ENCODE data around the gene CTIF. TPM values are rescaled to one million over a fixed set of nuclear protein-coding genes. Genes with fewer than 3 reads are reported as not detected.

Gene CTIF
- total RNA-seq, 1 experiment from 2014 or later, result 26.5 TPM

DNA sequence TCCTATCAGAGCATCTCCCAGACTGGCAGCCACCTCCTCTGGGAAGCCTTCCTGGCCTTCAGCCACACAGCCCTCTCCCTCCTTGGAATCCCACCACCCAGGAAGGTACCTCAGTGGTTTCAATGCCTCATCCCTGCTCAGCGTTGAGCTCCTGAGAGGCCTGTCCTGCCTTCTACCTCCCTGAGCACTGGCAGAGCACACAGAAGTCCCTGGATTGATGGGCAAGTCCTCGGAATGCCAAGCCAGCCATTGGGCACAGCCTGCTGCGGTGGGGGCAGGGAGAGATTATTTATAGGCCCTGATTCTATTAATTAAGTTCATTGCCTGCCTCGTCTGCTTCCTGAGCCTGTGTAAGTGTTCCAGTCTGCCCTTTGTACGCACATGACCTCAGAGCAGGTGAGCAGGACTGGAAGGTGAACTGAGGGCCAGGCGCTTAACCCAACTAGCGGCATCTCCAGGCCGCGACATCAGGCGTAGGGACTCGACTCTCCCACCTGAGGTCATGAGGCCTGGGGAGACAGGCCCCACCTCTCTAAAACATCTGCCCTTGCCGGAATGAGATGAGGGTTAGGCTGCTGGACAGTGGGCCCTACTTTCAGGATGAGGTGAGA lies 348.6 kb downstream of the CTIF start:
- Histone ChIP-seq H3K4me1 (ENCODE audit: control insufficient read depth, insufficient read depth, low read length) (no peaks in the 10 kb centered on the region), H3K36me3 (ENCODE audit: control insufficient read depth, insufficient read depth, low read length) (no peaks in the 10 kb centered on the region), H3K9me3 (ENCODE audit: control insufficient read depth, insufficient read depth, low read depth, low read length) (no peaks in the 10 kb centered on the region), H3K27me3 (ENCODE audit: control insufficient read depth, insufficient read depth, low read length) (no peaks in the 10 kb centered on the region), H3K27ac (ENCODE audit: low read length) (no peak overlapping the region), H3K4me3 (ENCODE audit: low read depth in 2 of 2, low read length in 2 of 2) (no peak overlapping the region)
- ATAC-seq, result no peak
- BruUV-seq (replicated peaks), result no TSS peak
- in situ Hi-C loops (cut with HindIII; ENCODE audit: low pct_unique_long_range_greater_than_20kb, low sequenced_read_pairs), result no loop called here
- ChIA-PET CTCF (no interaction called here), POLR2A (interaction anchor here (0.5 kb wide), 1 partner anchor 20 kb away, joined by 3 read pairs; no protein-coding TSS in a partner anchor)
- no peak for DNase-seq (ENCODE audit: low read depth, low spot score)
- intact Hi-C loops (cut with micrococcal nuclease; ENCODE audit: unreplicated experiment), result no loop called here
- TF ChIP-seq, protein P1, sequence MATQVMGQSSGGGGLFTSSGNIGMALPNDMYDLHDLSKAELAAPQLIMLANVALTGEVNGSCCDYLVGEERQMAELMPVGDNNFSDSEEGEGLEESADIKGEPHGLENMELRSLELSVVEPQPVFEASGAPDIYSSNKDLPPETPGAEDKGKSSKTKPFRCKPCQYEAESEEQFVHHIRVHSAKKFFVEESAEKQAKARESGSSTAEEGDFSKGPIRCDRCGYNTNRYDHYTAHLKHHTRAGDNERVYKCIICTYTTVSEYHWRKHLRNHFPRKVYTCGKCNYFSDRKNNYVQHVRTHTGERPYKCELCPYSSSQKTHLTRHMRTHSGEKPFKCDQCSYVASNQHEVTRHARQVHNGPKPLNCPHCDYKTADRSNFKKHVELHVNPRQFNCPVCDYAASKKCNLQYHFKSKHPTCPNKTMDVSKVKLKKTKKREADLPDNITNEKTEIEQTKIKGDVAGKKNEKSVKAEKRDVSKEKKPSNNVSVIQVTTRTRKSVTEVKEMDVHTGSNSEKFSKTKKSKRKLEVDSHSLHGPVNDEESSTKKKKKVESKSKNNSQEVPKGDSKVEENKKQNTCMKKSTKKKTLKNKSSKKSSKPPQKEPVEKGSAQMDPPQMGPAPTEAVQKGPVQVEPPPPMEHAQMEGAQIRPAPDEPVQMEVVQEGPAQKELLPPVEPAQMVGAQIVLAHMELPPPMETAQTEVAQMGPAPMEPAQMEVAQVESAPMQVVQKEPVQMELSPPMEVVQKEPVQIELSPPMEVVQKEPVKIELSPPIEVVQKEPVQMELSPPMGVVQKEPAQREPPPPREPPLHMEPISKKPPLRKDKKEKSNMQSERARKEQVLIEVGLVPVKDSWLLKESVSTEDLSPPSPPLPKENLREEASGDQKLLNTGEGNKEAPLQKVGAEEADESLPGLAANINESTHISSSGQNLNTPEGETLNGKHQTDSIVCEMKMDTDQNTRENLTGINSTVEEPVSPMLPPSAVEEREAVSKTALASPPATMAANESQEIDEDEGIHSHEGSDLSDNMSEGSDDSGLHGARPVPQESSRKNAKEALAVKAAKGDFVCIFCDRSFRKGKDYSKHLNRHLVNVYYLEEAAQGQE (IDR thresholded peaks at IDR 0.05; ENCODE audit: insufficient read depth in 1 of 2, low read depth in 2 of 2, low read length in 1 of 2), result no peak
- TF ChIP-seq TCF7L2 (IDR thresholded peaks at IDR 0.05; ENCODE audit: low read depth, low read length), result no peak
- no peak for TF ChIP-seq SIN3A (IDR thresholded peaks at IDR 0.05; ENCODE audit: borderline replicate concordance, insufficient read depth, low read depth, low read length)
- TF ChIP-seq POLR2AphosphoS5 (IDR thresholded peaks at IDR 0.05; ENCODE audit: low read depth, low read length), result no peak
- TF ChIP-seq, protein P2, sequence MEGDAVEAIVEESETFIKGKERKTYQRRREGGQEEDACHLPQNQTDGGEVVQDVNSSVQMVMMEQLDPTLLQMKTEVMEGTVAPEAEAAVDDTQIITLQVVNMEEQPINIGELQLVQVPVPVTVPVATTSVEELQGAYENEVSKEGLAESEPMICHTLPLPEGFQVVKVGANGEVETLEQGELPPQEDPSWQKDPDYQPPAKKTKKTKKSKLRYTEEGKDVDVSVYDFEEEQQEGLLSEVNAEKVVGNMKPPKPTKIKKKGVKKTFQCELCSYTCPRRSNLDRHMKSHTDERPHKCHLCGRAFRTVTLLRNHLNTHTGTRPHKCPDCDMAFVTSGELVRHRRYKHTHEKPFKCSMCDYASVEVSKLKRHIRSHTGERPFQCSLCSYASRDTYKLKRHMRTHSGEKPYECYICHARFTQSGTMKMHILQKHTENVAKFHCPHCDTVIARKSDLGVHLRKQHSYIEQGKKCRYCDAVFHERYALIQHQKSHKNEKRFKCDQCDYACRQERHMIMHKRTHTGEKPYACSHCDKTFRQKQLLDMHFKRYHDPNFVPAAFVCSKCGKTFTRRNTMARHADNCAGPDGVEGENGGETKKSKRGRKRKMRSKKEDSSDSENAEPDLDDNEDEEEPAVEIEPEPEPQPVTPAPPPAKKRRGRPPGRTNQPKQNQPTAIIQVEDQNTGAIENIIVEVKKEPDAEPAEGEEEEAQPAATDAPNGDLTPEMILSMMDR (IDR thresholded peaks at IDR 0.05), result no peak

DNA sequence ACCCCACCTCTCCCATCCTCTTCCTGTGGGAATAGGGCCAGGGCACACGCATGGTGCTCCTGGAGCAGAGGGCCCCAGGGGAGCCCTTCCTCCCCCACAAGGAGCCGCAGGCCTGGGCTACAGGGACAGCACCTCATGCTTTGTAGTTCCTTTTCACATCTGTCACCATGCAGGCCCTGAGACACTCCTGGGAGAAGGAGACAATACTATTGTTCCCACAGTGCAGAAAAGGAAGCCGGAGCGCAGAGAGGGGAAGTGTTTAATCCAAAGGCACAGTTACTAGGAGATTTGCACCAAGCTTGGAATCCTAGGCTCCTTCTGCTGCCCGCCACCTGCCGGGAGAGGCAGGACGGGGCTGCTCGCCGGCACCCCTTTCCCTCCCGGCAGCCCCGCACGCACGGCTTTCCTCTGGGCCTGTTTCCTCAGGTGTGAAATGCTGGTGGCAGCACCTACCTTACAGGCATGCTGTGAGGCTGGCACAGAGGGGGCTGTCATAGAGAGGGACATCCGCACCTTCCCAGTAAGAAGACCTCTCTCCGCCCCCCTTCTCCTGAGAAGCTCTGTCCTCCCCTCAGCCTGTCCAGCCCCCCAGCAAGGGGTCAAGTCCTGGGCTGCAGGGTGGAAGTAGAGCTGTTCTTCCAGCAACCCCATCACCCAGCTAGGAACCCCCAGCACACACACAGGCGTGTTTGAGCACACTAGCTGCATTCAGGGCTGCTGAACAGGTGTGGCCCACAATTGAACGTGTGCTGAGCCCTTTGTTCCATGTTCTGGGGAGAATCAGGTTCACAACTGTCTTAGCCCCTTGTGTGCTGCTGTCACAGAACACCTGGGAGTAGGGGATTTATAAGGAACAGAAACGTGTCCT lies 349.3 kb downstream of the CTIF start:
- Histone ChIP-seq H3K27me3 (ENCODE audit: control insufficient read depth, insufficient read depth, low read length) (no peaks in the 10 kb centered on the region), H3K4me3 (ENCODE audit: low read depth in 2 of 2, low read length in 2 of 2) (no peak overlapping the region), H3K27ac (ENCODE audit: low read length) (no peak overlapping the region), H3K36me3 (ENCODE audit: control insufficient read depth, insufficient read depth, low read length) (no peaks in the 10 kb centered on the region), H3K4me1 (ENCODE audit: control insufficient read depth, insufficient read depth, low read length) (no peaks in the 10 kb centered on the region; the same call in 1 of the 2 replicates), H3K9me3 (ENCODE audit: control insufficient read depth, insufficient read depth, low read depth, low read length) (no peaks in the 10 kb centered on the region)
- ChIA-PET POLR2A (no interaction called here), CTCF (no interaction called here)
- intact Hi-C loops (cut with micrococcal nuclease; ENCODE audit: unreplicated experiment), result no loop called here
- no peak for TF ChIP-seq SIN3A (IDR thresholded peaks at IDR 0.05; ENCODE audit: borderline replicate concordance, insufficient read depth, low read depth, low read length)
- no peak for TF ChIP-seq POLR2AphosphoS5 (IDR thresholded peaks at IDR 0.05; ENCODE audit: low read depth, low read length)
- TF ChIP-seq, protein P1 (IDR thresholded peaks at IDR 0.05; ENCODE audit: insufficient read depth in 1 of 2, low read depth in 2 of 2, low read length in 1 of 2), result no peak
- no peak for TF ChIP-seq TCF7L2 (IDR thresholded peaks at IDR 0.05; ENCODE audit: low read depth, low read length)
- TF ChIP-seq, protein P2 (IDR thresholded peaks at IDR 0.05), result no peak
- ATAC-seq (no peak; the same call in 1 of the 2 replicates), DNase-seq (ENCODE audit: low read depth, low spot score) (no peak)
- in situ Hi-C loops (cut with HindIII; ENCODE audit: low pct_unique_long_range_greater_than_20kb, low sequenced_read_pairs), result no loop called here
- no TSS peak for BruUV-seq (replicated peaks)
